Panc1 (cell line): ENCODE measurements around the gene SEMA6A. TPM values are rescaled to one million over a fixed set of nuclear protein-coding genes. Genes with fewer than 3 reads are reported as not detected.

ENCODE experiments used
- ATAC-seq: fragments of 200-7000 bp; cut with Tn5 transposase; 2 replicates; pipeline ENCODE4 v1.9.1; 2020; ENCODE audit warnings: mild to moderate bottlenecking, moderate library complexity
- BruUV-seq: library from RNA; stranded (reverse); fragments of 400-500 nt; replicated peaks from 2 replicates; lab custom pipeline; 2021; lab: Mats Ljungman, UMichigan
- CTCF ChIA-PET: fragments of 300-600 bp; sonication (Branson Sonifier 250); formaldehyde crosslinking; loops from one replicate; lab custom pipeline; 2022; ENCODE audit warnings: antibody characterized with exemption; lab: Charles Lee
- POLR2A ChIA-PET: fragments of 300-600 bp; sonication (Branson Sonifier 250); formaldehyde crosslinking; loops from one replicate; lab custom pipeline; 2022; ENCODE audit warnings: antibody characterized with exemption; lab: Charles Lee
- DNase-seq: peaks from one replicate; pipeline ENCODE4 v3.0.0-alpha.2; 2010; ENCODE audit warnings: low read depth, low spot score
- H3K27ac ChIP-seq: 2 replicates; pipeline ENCODE4 v1.5.1; 2011; ENCODE audit warnings: mild to moderate bottlenecking, low read length, inconsistent platforms
- H3K27me3 ChIP-seq: fragments of 200-500 bp; sonication (Bioruptor generic); 2 replicates; pipeline ENCODE4 v1.6.0; 2014; ENCODE audit warnings: low read length, inconsistent platforms; ENCODE audit not compliant: control insufficient read depth, insufficient read depth
- H3K36me3 ChIP-seq: fragments of 200-500 bp; sonication (Bioruptor generic); 2 replicates; pipeline ENCODE4 v1.5.1; 2014; ENCODE audit warnings: inconsistent platforms, mild to moderate bottlenecking, low read length, moderate library complexity; ENCODE audit not compliant: control insufficient read depth, insufficient read depth
- H3K4me1 ChIP-seq: 2 replicates; pipeline ENCODE4 v1.5.1; 2011; ENCODE audit warnings: inconsistent platforms, mild to moderate bottlenecking, low read length, moderate library complexity; ENCODE audit not compliant: control insufficient read depth, insufficient read depth
- H3K4me3 ChIP-seq, 2 experiments: 2 replicates each; pipeline ENCODE4 v1.5.1; 2011 to 2012; ENCODE audit warnings: low read depth in 2 of 2, low read length in 2 of 2, mild to moderate bottlenecking in 2 of 2, inconsistent platforms in 1 of 2, moderate library complexity in 1 of 2
- H3K9me3 ChIP-seq: fragments of 200-500 bp; sonication (Bioruptor generic); 2 replicates; pipeline ENCODE4 v1.5.1; 2014; ENCODE audit warnings: low read depth, mild to moderate bottlenecking, inconsistent platforms, low read length, moderate library complexity; ENCODE audit not compliant: control insufficient read depth, insufficient read depth
- CTCF ChIP-seq: fragments of 450-650 bp; IDR thresholded peaks from 2 replicates; pipeline ENCODE4 v1.5.1; 2017; ENCODE audit warnings: mild to moderate bottlenecking
- POLR2AphosphoS5 ChIP-seq: IDR thresholded peaks from 2 replicates; pipeline ENCODE4 v1.6.1; 2012; ENCODE audit warnings: mild to moderate bottlenecking, low read depth, low read length, moderate library complexity
- REST ChIP-seq, 2 experiments: IDR thresholded peaks; 2 replicates each; pipeline ENCODE4 v1.6.1; 2011 to 2012; ENCODE audit warnings: low read depth in 2 of 2, control low read depth in 1 of 2, low read length in 1 of 2, mild to moderate bottlenecking in 1 of 2, moderate library complexity in 1 of 2; ENCODE audit not compliant: insufficient read depth in 1 of 2
- SIN3A ChIP-seq: IDR thresholded peaks from 2 replicates; pipeline ENCODE4 v1.6.1; 2012; ENCODE audit warnings: low read depth, mild to moderate bottlenecking, low read length, moderate library complexity, borderline replicate concordance; ENCODE audit not compliant: insufficient read depth
- TCF7L2 ChIP-seq: IDR thresholded peaks from 2 replicates; pipeline ENCODE4 v1.6.1; 2011; ENCODE audit warnings: mild to moderate bottlenecking, low read depth, low read length, inconsistent platforms
- in situ Hi-C: cut with HindIII; loops from 2 replicates; pipeline ENCODE4 v1.10.0; 2016; ENCODE audit warnings: low sequenced_read_pairs, low pct_unique_long_range_greater_than_20kb
- intact Hi-C: fragments of 100-400 bp; cut with micrococcal nuclease; formaldehyde crosslinking; loops from one replicate; pipeline ENCODE4 v1.10.0; 2022; ENCODE audit not compliant: unreplicated experiment
- total RNA-seq: library from RNA; stranded (reverse); gene quantifications from one replicate; pipeline ENCODE4 v1.2.1, GENCODE V29; 2021; ENCODE audit not compliant: unreplicated experiment

The SEMA6A gene
- total RNA-seq, 1 experiment from 2014 or later = 0.54 TPM

DNA sequence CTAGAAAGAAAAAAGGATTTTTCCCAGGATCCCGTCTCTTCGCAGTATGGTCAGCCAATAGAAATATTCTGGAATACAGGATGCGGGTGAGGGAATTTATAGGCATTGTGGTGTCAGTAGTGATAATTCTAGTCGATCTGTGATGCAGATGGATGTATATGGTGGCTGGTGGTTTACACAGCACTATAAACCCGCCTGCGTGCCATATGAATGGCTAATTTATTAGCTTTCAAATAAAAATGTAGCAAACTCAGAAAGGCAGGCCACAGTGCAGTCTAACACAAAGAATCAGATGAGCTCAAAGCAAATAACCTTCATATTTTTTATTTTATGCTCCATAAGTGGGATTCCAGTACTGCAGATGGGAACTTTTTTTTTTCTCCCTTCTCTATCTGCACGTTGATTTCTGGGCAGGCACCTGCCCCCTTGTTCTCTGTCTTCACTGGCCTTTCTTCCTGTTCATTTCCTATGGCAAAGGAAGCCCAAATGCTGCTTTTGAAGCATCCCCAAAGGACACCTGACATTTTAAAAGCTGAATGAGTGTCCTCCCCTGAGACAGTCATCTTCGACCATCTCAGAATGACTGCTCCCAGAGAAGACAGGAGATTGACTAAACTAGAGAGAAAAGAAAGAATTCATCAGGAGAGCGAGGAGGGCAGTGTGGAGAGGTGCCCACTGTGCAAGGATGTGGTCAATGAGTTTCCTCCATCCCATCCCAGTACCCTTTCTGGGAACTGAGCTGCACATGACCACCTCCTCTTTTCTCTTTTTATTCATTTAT is 52.1 kb downstream of the SEMA6A start:
- Histone ChIP-seq H3K27me3 (peaks cover 16% of the 10 kb centered on the region), H3K4me3 (no peak overlapping the region), H3K36me3 (no peaks in the 10 kb centered on the region), H3K9me3 (no peaks in the 10 kb centered on the region), H3K27ac (no peak overlapping the region), H3K4me1 (no peaks in the 10 kb centered on the region)
- intact Hi-C loops = no loop called here
- DNase-seq (no peak), ATAC-seq (no peak)
- in situ Hi-C loops = no loop called here
- CTCF ChIA-PET = no interaction called here
- TF ChIP-seq SIN3A (no peak), TCF7L2 (no peak), CTCF (no peak), POLR2AphosphoS5 (no peak), REST (IDR thresholded peaks at IDR 0.05; ENCODE audit: insufficient read depth in 1 of 2, low read depth in 2 of 2, low read length in 1 of 2) (no peak)
- POLR2A ChIA-PET = no interaction called here
- BruUV-seq = no TSS peak

DNA sequence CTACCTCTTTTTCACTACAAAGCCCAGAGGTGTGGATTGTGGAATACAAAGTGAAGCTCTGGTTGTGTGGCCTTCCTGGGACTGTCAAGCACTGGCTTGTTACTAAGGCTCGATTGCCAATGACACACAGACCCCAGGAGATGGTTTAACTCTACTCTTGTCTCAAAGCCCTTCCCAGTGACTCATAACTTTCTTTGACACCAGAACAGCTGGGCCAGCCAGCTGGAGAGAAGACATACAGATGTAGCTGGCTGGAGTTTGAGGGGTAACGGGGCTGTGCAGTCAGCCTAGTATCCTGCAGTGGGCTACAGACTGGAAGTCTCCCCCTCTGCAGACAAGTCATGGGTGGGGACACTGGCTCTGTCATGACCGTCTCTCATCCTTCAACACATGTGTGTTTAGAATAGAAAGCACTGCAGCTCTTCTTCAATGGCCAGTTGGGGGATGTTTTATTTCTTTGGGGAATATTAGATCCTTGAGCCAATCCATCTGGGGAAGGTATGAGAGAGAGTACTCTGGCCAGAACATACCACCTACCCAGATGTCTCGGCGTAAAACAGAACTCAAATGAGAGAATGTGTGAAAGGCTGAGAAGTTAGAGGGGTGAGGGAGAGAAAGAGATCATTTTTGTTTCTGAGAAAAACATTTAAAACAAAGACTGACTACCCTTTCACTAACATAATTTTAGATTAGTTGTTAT is 53.3 kb downstream of the SEMA6A start:
- intact Hi-C loops = no loop called here
- CTCF ChIA-PET = no interaction called here
- in situ Hi-C loops = no loop called here
- H3K27me3 ChIP-seq = peaks cover 8% of the 10 kb centered on the region
- H3K4me3 ChIP-seq = no peak overlapping the region
- DNase-seq (no peak), ATAC-seq (no peak)
- TF ChIP-seq CTCF (no peak), SIN3A (no peak), TCF7L2 (no peak), POLR2AphosphoS5 (no peak), REST (IDR thresholded peaks at IDR 0.05; ENCODE audit: insufficient read depth in 1 of 2, low read depth in 2 of 2, low read length in 1 of 2) (no peak)
- H3K4me1 ChIP-seq = no peaks in the 10 kb centered on the region
- no peak overlapping the region for H3K27ac ChIP-seq
- BruUV-seq = no TSS peak
- POLR2A ChIA-PET = no interaction called here
- no peaks in the 10 kb centered on the region for H3K36me3 ChIP-seq
- H3K9me3 ChIP-seq = no peaks in the 10 kb centered on the region
